H9 (cell line): ENCODE results near the gene AFAP1. TPM values are rescaled to one million over a fixed set of nuclear protein-coding genes. Genes with fewer than 3 reads are reported as not detected.

ENCODE experiments used
- DNase-seq: peaks from one replicate; pipeline ENCODE4 v3.0.0-alpha.2; 2017
- H2AFZ ChIP-seq: one replicate; pipeline ENCODE4 v1.6.1; 2013; ENCODE audit warnings: mild to moderate bottlenecking, low read length, control low read depth, moderate library complexity
- H2AK5ac ChIP-seq: 2 replicates; pipeline ENCODE4 v1.6.1; 2013; ENCODE audit warnings: low read length, control low read depth, mixed read lengths; ENCODE audit not compliant: insufficient read length
- H2BK120ac ChIP-seq: one replicate; pipeline ENCODE4 v1.6.1; 2013; ENCODE audit warnings: low read depth, mild to moderate bottlenecking, low read length, control low read depth, inconsistent platforms; ENCODE audit not compliant: poor library complexity, severe bottlenecking
- H2BK12ac ChIP-seq: 2 replicates; pipeline ENCODE4 v1.6.1; 2013; ENCODE audit warnings: low read length, control low read depth, mixed read lengths, low read depth; ENCODE audit not compliant: insufficient read length
- H2BK15ac ChIP-seq: 2 replicates; pipeline ENCODE4 v1.6.1; 2013; ENCODE audit warnings: low read depth, low read length, control low read depth
- H2BK20ac ChIP-seq: one replicate; pipeline ENCODE4 v1.6.1; 2013; ENCODE audit warnings: low read depth, mild to moderate bottlenecking, low read length, control low read depth, inconsistent platforms; ENCODE audit not compliant: poor library complexity, severe bottlenecking
- H2BK5ac ChIP-seq: 2 replicates; pipeline ENCODE4 v1.6.1; 2013; ENCODE audit warnings: low read length, control low read depth, mixed read lengths; ENCODE audit not compliant: insufficient read length
- H3K14ac ChIP-seq: 2 replicates; pipeline ENCODE4 v1.6.1; 2013; ENCODE audit warnings: low read length, control low read depth; ENCODE audit not compliant: insufficient read depth
- H3K18ac ChIP-seq: 2 replicates; pipeline ENCODE4 v1.6.1; 2013; ENCODE audit warnings: low read depth, mild to moderate bottlenecking, mixed read lengths, low read length, control low read depth; ENCODE audit not compliant: insufficient read length
- H3K23ac ChIP-seq: 2 replicates; pipeline ENCODE4 v1.6.1; 2013; ENCODE audit warnings: low read length, control low read depth, mixed read lengths, low read depth; ENCODE audit not compliant: insufficient read length
- H3K23me2 ChIP-seq: 2 replicates; pipeline ENCODE4 v1.6.1; 2013; ENCODE audit warnings: low read depth, mild to moderate bottlenecking, mixed read lengths, low read length, control low read depth; ENCODE audit not compliant: insufficient read length, poor library complexity, severe bottlenecking
- H3K27ac ChIP-seq: 2 replicates; pipeline ENCODE4 v1.5.1; 2013; ENCODE audit warnings: low read length, control low read depth, mixed read lengths, low read depth; ENCODE audit not compliant: insufficient read length
- H3K27me3 ChIP-seq: 2 replicates; pipeline ENCODE4 v1.6.1; 2013; ENCODE audit warnings: low read length, control low read depth, inconsistent platforms; ENCODE audit not compliant: insufficient read depth
- H3K4ac ChIP-seq: 2 replicates; pipeline ENCODE4 v1.6.1; 2013; ENCODE audit warnings: low read depth, mild to moderate bottlenecking, control low read depth, inconsistent platforms, low read length, moderate library complexity
- H3K4me1 ChIP-seq: 2 replicates; pipeline ENCODE4 v1.6.1; 2013; ENCODE audit warnings: low read length, control low read depth, inconsistent platforms; ENCODE audit not compliant: insufficient read depth
- H3K4me2 ChIP-seq: 2 replicates; pipeline ENCODE4 v1.6.1; 2013; ENCODE audit warnings: low read length, control low read depth, mixed read lengths; ENCODE audit not compliant: insufficient read length, insufficient read depth
- H3K56ac ChIP-seq: 2 replicates; pipeline ENCODE4 v1.6.1; 2013; ENCODE audit warnings: low read depth, mild to moderate bottlenecking, mixed read lengths, low read length, control low read depth; ENCODE audit not compliant: insufficient read length
- H3K79me1 ChIP-seq: 2 replicates; pipeline ENCODE4 v1.6.1; 2013; ENCODE audit warnings: low read depth, mild to moderate bottlenecking, moderate library complexity, low read length, control low read depth, inconsistent platforms; ENCODE audit not compliant: insufficient read depth, poor library complexity, severe bottlenecking
- H3K79me2 ChIP-seq: 2 replicates; pipeline ENCODE4 v1.6.1; 2013; ENCODE audit warnings: low read length, control low read depth, inconsistent platforms; ENCODE audit not compliant: insufficient read depth
- H3K9ac ChIP-seq: 2 replicates; pipeline ENCODE4 v1.6.1; 2013; ENCODE audit warnings: low read length, control low read depth, mixed read lengths; ENCODE audit not compliant: insufficient read length; ENCODE audit errors: extremely low read depth
- H3K9me3 ChIP-seq: one replicate; pipeline ENCODE4 v1.6.1; 2013; ENCODE audit warnings: low read depth, low read length, inconsistent platforms; ENCODE audit not compliant: control insufficient read depth
- H3T11ph ChIP-seq: one replicate; pipeline ENCODE4 v1.6.1; 2013; ENCODE audit warnings: mild to moderate bottlenecking, low read length, control low read depth, inconsistent platforms
- H4K20me1 ChIP-seq: one replicate; pipeline ENCODE4 v1.6.1; 2013; ENCODE audit not compliant: control insufficient read depth, insufficient read length, insufficient read depth
- H4K5ac ChIP-seq: 2 replicates; pipeline ENCODE4 v1.6.1; 2013; ENCODE audit warnings: low read depth, mild to moderate bottlenecking, mixed read lengths, low read length, control low read depth; ENCODE audit not compliant: insufficient read length
- H4K8ac ChIP-seq: replicated peaks from 2 replicates; pipeline ENCODE4 v1.6.1; 2013; ENCODE audit warnings: low read length, control low read depth, mixed read lengths, low read depth; ENCODE audit not compliant: insufficient read length
- H4K91ac ChIP-seq: 2 replicates; pipeline ENCODE4 v1.6.1; 2013; ENCODE audit warnings: low read depth, mild to moderate bottlenecking, moderate library complexity, mixed read lengths, low read length, control low read depth; ENCODE audit not compliant: insufficient read length
- H3K27ac Mint-ChIP-seq, 3 experiments: 2 replicates in 2 of 3; 3 replicates in 1 of 3; pipeline ENCODE4 v1.8.0; 2020 to 2021; ENCODE audit warnings: mixed read lengths in 3 of 3, mild to moderate bottlenecking in 1 of 3, moderate library complexity in 1 of 3
- H3K27me3 Mint-ChIP-seq: 2 replicates; pipeline ENCODE4 v1.8.0; 2021; ENCODE audit warnings: low read depth, mild to moderate bottlenecking, moderate library complexity, mixed read lengths
- H3K36me3 Mint-ChIP-seq, 3 experiments: 2 replicates in 2 of 3; 3 replicates in 1 of 3; pipeline ENCODE4 v1.8.0; 2020 to 2021; ENCODE audit warnings: low read depth in 3 of 3, mixed read lengths in 3 of 3; ENCODE audit not compliant: insufficient read depth in 1 of 3
- H3K4me1 Mint-ChIP-seq, 2 experiments: 2 replicates each; pipeline ENCODE4 v1.8.0; 2020; ENCODE audit warnings: mixed read lengths in 2 of 2
- H3K4me3 Mint-ChIP-seq, 2 experiments: 2 replicates in 1 of 2; 3 replicates in 1 of 2; pipeline ENCODE4 v1.8.0; 2020 to 2021; ENCODE audit warnings: mild to moderate bottlenecking in 2 of 2, mixed read lengths in 2 of 2, moderate library complexity in 1 of 2
- H3K9me3 Mint-ChIP-seq, 2 experiments: 2 replicates in 1 of 2; 3 replicates in 1 of 2; pipeline ENCODE4 v1.8.0; 2020; ENCODE audit warnings: mild to moderate bottlenecking in 2 of 2, mixed read lengths in 2 of 2, moderate library complexity in 1 of 2
- CTCF ChIP-seq: fragments of 200-600 bp; sonication (generic); conservative IDR thresholded peaks from 3 replicates; pipeline ENCODE4 v1.8.0; 2021; ENCODE audit warnings: antibody characterized with exemption, mild to moderate bottlenecking
- WGBS: extraction: QIAGEN DNeasy Blood & Tissue Kit; methylation state at CpG from one replicate; pipeline ENCODE4 v1.1.7; 2013; ENCODE audit warnings: missing lambda C conversion rate, low lambda C conversion rate, mixed read lengths; ENCODE audit not compliant: insufficient read length; ENCODE audit errors: extremely low coverage; 5-methylcytosine and 5-hydroxymethylcytosine counted together
- total RNA-seq: library from RNA; stranded (reverse); gene quantifications from 2 replicates; pipeline ENCODE4 v1.2.1, GENCODE V29; 2021

AFAP1 gene
- total RNA-seq, 1 experiment from 2014 or later, result 6.5 TPM

- Histone ChIP-seq H4K8ac (no peak overlapping the region), H3K4me1 (no peaks in the 10 kb centered on the region), H4K91ac (no peak overlapping the region), H2BK12ac (no peak overlapping the region), H3K23me2 (no peaks in the 10 kb centered on the region), H2BK120ac (no peak overlapping the region), H3K14ac (no peak overlapping the region), H3K27ac (no peak overlapping the region), H3K79me2 (no peaks in the 10 kb centered on the region), H3K23ac (no peak overlapping the region), H2BK5ac (no peak overlapping the region), H3K9me3 (no peaks in the 10 kb centered on the region), H3T11ph (no peak overlapping the region), H3K9ac (no peak overlapping the region), H4K20me1 (no peaks in the 10 kb centered on the region), H3K56ac (no peak overlapping the region), H4K5ac (no peak overlapping the region), H2AFZ (no peak overlapping the region), H2BK20ac (no peak overlapping the region), H2AK5ac (no peak overlapping the region), H3K4ac (no peak overlapping the region), H3K27me3 (no peaks in the 10 kb centered on the region), H3K18ac (no peak overlapping the region), H2BK15ac (no peak overlapping the region), H3K79me1 (no peaks in the 10 kb centered on the region), H3K4me2 (no peak overlapping the region)
- no peaks in the 10 kb centered on the region for H3K4me1 Mint-ChIP-seq
- no peak for DNase-seq
- H3K4me3 Mint-ChIP-seq, result no peak overlapping the region
- TF ChIP-seq CTCF, result no peak
- no peaks in the 10 kb centered on the region; a peak in 1 of 5 replicates for H3K9me3 Mint-ChIP-seq
- peaks cover 5% of the 10 kb centered on the region for H3K27me3 Mint-ChIP-seq
- no CpG with 5 or more reads among the region's 19 CpGs for WGBS
- H3K36me3 Mint-ChIP-seq, result no peaks in the 10 kb centered on the region; a peak in 1 of 7 replicates
- no peak overlapping the region for H3K27ac Mint-ChIP-seq
These were observed 198.7 kb downstream of the AFAP1 start for GRCh38 chr4:7740866-7741525.
